SJSA1 (cell line): ENCODE measurements around the gene UBE2F. TPM values are rescaled to one million over a fixed set of nuclear protein-coding genes. Genes with fewer than 3 reads are reported as not detected.
A peak's percentile ranks its signal among the peaks of the same experiment; 100 is the strongest.
"Not testable (repeated sequence)": the region's sequence is repeated elsewhere in the genome, so short reads cannot be mapped to it uniquely, and the experiment has no call there.

Experiments used
- DNase-seq, 2 experiments: peaks; one replicate each; pipeline ENCODE4 v3.0.0-alpha.2; 2015 to 2020; ENCODE audit warnings: low spot score in 2 of 2, low read depth in 1 of 2
- H3K27ac ChIP-seq: fragments of 250-450 bp; sonication (Bioruptor Pico); 2 replicates; pipeline ENCODE4 v1.5.1; 2020; ENCODE audit warnings: mild to moderate bottlenecking, moderate library complexity
- H3K27me3 ChIP-seq: fragments of 250-450 bp; sonication (Bioruptor Pico); replicated peaks from 2 replicates; pipeline ENCODE4 v1.5.1; 2020; ENCODE audit warnings: mild to moderate bottlenecking, moderate library complexity
- H3K36me3 ChIP-seq: fragments of 250-450 bp; sonication (Bioruptor Pico); 2 replicates; pipeline ENCODE4 v1.5.1; 2020; ENCODE audit warnings: mild to moderate bottlenecking
- H3K4me1 ChIP-seq: fragments of 250-450 bp; sonication (Bioruptor Pico); replicated peaks from 2 replicates; pipeline ENCODE4 v1.6.1; 2021; ENCODE audit warnings: mild to moderate bottlenecking
- H3K4me3 ChIP-seq: fragments of 250-450 bp; sonication (Bioruptor Pico); 2 replicates; pipeline ENCODE4 v1.5.1; 2020; ENCODE audit warnings: mild to moderate bottlenecking
- H3K9me3 ChIP-seq: fragments of 250-450 bp; sonication (Bioruptor Pico); replicated peaks from 2 replicates; pipeline ENCODE4 v1.5.1; 2020; ENCODE audit warnings: mild to moderate bottlenecking
- total RNA-seq: library from RNA; depleted of rRNA; stranded (reverse); fragments of >200 nt; shearing (Covaris generic); gene quantifications from 2 replicates; pipeline ENCODE4 v1.2.3, GENCODE V29; 2014

The UBE2F gene
- total RNA-seq, 1 experiment from 2014 or later, result 100 TPM

GRCh38 chr2:238023608-238024007 lies 56.8 kb downstream of the UBE2F start:
- Histone ChIP-seq H3K27me3 (no peaks in the 10 kb centered on the region), H3K36me3 (peaks cover 9% of the 10 kb centered on the region; the same call in 1 of the 2 replicates), H3K4me1 (peaks cover 13% of the 10 kb centered on the region), H3K9me3 (no peaks in the 10 kb centered on the region), H3K27ac (no peak overlapping the region), H3K4me3 (no peak overlapping the region)
- no peak for DNase-seq

DNA sequence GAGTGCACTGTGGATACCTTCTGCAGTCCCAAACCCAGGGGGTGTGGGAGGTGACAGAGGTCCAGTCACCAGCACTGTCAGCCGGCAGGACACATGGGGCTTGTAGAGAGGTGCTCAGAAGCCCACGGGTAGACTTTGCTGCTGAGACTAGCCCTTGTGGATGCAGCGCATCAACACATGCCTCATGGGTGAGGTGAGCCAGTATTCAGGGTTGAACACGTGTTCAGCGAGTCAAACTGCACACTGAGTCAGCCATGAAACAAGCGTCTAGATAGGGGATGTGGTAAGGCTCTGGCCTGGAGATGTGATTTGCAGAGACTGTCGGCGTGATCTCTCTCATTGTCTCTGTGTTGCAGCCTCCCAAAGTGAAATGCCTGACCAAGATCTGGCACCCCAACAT lies 58.2 kb downstream of the UBE2F start:
- no peaks in the 10 kb centered on the region for H3K9me3 ChIP-seq
- H3K4me1 ChIP-seq, result peaks cover 13% of the 10 kb centered on the region
- H3K4me3 ChIP-seq, result no peak overlapping the region
- peaks cover 9% of the 10 kb centered on the region; the same call in 1 of the 2 replicates for H3K36me3 ChIP-seq
- no peak for DNase-seq
- no peak overlapping the region for H3K27ac ChIP-seq
- H3K27me3 ChIP-seq, result no peaks in the 10 kb centered on the region

- Histone ChIP-seq H3K27ac (no peak overlapping the region), H3K27me3 (no peaks in the 10 kb centered on the region), H3K36me3 (peaks cover 17% of the 10 kb centered on the region), H3K9me3 (no peaks in the 10 kb centered on the region), H3K4me1 (peaks cover 13% of the 10 kb centered on the region), H3K4me3 (no peak overlapping the region)
- DNase-seq, result no peak
Observed at GRCh38 chr2:238025741-238026360, 59.0 kb downstream of the UBE2F start.

DNA sequence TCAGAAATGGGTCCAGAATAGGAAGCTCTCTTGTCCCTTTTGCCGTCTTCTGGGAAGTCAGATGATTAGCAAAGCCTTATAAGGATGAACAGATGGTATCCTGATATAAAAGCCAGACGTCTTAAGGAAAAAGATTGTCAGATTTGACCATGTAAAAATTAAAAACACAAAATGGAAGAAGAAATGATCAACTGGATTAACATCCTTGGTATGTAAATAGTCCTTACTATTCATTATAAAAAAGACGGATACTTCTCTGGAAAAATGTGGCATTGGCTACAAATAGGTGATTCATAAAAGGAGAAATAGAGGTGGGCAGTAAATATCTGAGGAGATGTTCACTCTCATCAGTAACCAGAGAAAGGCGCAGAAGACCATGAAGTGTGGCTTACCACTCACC lies 60.2 kb downstream of the UBE2F start:
- no peak overlapping the region for H3K4me3 ChIP-seq
- H3K9me3 ChIP-seq, result no peaks in the 10 kb centered on the region
- no peaks in the 10 kb centered on the region for H3K27me3 ChIP-seq
- no peak overlapping the region for H3K27ac ChIP-seq
- peaks cover 26% of the 10 kb centered on the region for H3K36me3 ChIP-seq
- H3K4me1 ChIP-seq, result peaks cover 13% of the 10 kb centered on the region
- peak in 1 of 2 experiments; percentile 18 for DNase-seq

DNA sequence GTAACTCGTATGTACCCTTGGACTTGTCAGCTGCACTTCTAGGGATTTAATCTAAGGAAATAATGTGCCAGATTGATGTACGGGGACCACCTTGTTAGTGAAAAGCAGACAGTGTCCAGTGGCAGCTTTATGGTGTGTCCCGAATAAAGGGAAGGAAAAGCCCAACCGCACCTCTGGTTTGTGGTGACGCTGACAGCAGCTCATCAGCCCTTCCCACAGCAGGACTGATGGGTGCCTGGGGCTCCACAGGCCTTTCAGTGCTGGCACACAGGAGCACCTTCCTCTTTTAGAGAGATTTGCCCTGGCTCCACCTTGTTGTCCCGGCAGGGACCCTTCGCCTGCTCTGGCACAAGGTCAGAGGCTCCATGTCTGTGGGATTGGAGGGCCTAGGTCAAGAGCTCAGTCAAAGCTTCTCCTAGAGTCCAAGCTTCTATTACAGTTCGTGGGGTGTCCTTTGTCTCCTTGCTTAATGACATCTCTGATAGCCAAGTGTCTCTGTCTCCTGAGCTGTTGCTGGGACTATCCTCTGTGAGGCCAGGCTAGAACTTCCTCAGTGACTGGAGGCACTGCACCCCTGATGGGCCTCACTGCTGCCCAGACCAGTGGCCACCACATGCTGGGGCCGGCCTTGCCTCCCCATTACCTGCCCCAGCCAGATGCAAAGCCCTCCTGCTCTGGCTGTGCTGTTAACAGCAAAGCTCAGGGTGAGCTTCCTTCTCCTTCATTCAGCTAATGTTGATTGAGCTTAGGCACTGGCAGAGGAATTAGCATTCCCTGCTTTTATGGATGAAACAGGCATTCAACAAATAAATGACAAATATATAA lies 61.0 kb downstream of the UBE2F start:
- Histone ChIP-seq H3K9me3 (no peaks in the 10 kb centered on the region), H3K27ac (no peak overlapping the region), H3K4me1 (peaks cover 13% of the 10 kb centered on the region), H3K4me3 (no peak overlapping the region), H3K27me3 (no peaks in the 10 kb centered on the region), H3K36me3 (peaks cover 26% of the 10 kb centered on the region)
- no peak for DNase-seq

GRCh38 chr2:238029853-238030252 lies 63.0 kb downstream of the UBE2F start:
- Histone ChIP-seq H3K27me3 (no peaks in the 10 kb centered on the region), H3K27ac (no peak overlapping the region), H3K36me3 (peaks cover 29% of the 10 kb centered on the region), H3K4me3 (no peak overlapping the region), H3K9me3 (no peaks in the 10 kb centered on the region), H3K4me1 (peaks cover 13% of the 10 kb centered on the region)
- no peak for DNase-seq

DNA sequence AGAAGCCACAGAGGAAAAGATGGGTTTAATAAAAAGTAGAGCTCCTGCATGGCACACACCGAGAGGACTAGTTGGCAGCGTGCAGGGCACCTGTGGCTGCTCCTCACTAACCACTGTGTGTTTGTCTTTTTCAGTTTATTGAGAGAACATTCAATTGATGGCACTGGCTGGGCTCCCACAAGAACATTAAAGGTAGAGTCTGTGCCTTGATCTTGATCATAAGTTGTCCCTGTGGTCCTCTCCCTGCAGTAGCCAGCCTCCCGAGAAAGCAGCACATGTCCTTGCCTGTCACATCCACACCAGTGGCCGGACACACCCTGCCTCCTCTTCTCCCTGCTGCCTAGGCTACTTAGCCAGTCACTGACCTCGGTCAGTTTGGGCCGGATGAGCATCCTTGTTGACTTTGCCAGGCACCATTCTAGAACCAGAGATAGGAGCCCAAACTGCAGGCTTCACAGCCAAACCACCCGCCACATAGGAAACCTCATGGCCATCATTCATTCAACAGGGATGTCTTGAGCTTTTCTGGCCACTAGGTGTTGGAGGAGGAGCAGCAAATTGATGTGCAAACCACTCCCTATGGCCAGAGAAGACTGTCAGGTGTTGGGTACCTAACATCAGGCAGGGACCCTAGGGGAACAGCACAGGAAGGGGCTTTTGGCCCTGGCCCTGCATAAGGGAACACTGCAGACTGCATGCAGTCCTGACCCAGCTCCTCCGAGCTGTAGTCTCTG lies 63.8 kb downstream of the UBE2F start:
- Histone ChIP-seq H3K4me3 (no peak overlapping the region), H3K36me3 (peaks cover 28% of the 10 kb centered on the region), H3K9me3 (no peaks in the 10 kb centered on the region), H3K27ac (no peak overlapping the region), H3K4me1 (peaks cover 13% of the 10 kb centered on the region), H3K27me3 (no peaks in the 10 kb centered on the region)
- no peak for DNase-seq

GRCh38 chr2:238031751-238032150 lies 64.9 kb downstream of the UBE2F start:
- Histone ChIP-seq H3K27ac (no peak overlapping the region), H3K36me3 (peaks cover 30% of the 10 kb centered on the region), H3K27me3 (no peaks in the 10 kb centered on the region), H3K4me1 (peaks cover 9% of the 10 kb centered on the region), H3K9me3 (no peaks in the 10 kb centered on the region), H3K4me3 (no peak overlapping the region)
- no peak for DNase-seq

- H3K36me3 ChIP-seq, result peaks cover 33% of the 10 kb centered on the region
- DNase-seq, result no peak
- no peaks in the 10 kb centered on the region for H3K9me3 ChIP-seq
- no peaks in the 10 kb centered on the region for H3K27me3 ChIP-seq
- no peaks in the 10 kb centered on the region for H3K4me1 ChIP-seq
- no peak overlapping the region for H3K4me3 ChIP-seq
- H3K27ac ChIP-seq, result no peak overlapping the region
Observed at GRCh38 chr2:238032755-238033337, 66.0 kb downstream of the UBE2F start.

DNA sequence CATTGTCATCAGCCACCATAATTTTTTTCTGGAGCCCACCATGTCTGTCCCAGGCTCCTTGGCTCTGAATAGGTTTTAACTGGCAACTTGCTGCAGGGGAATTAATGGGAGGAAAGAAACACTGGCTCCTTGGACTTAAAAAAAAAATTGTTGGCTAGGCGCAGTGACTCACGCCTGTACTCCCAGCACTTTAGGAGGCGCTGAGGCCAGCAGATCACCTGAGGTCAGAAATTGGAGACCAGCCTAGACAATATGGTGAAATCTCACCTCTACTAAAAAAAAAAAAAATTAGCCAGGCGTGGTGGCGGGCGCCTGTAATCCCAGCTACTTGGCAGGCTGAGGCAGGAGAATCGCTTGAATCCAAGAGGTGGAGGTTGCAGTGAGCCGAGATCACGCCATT lies 67.2 kb downstream of the UBE2F start:
- not testable (repeated sequence) for H3K27ac ChIP-seq, H3K27me3 ChIP-seq, DNase-seq, H3K9me3 ChIP-seq, H3K4me3 ChIP-seq, H3K4me1 ChIP-seq
- H3K36me3 ChIP-seq, result peaks cover 42% of the 10 kb centered on the region

GRCh38 chr2:238038203-238038602 lies 71.4 kb downstream of the UBE2F start:
- no peaks in the 10 kb centered on the region for H3K4me1 ChIP-seq
- no peak overlapping the region for H3K27ac ChIP-seq
- H3K4me3 ChIP-seq, result no peak overlapping the region
- peaks cover 25% of the 10 kb centered on the region for H3K36me3 ChIP-seq
- no peaks in the 10 kb centered on the region for H3K9me3 ChIP-seq
- H3K27me3 ChIP-seq, result no peaks in the 10 kb centered on the region
- no peak for DNase-seq

GRCh38 chr2:238039151-238039550 lies 72.3 kb downstream of the UBE2F start:
- Histone ChIP-seq H3K4me1 (no peaks in the 10 kb centered on the region), H3K9me3 (no peaks in the 10 kb centered on the region), H3K27ac (no peak overlapping the region), H3K27me3 (no peaks in the 10 kb centered on the region), H3K36me3 (peaks cover 25% of the 10 kb centered on the region), H3K4me3 (no peak overlapping the region)
- no peak for DNase-seq

GRCh38 chr2:238039985-238040384 lies 73.2 kb downstream of the UBE2F start:
- Histone ChIP-seq H3K36me3 (peaks cover 25% of the 10 kb centered on the region), H3K4me3 (no peak overlapping the region), H3K27me3 (no peaks in the 10 kb centered on the region), H3K9me3 (no peaks in the 10 kb centered on the region), H3K27ac (no peak overlapping the region), H3K4me1 (no peaks in the 10 kb centered on the region)
- DNase-seq, result no peak

DNA sequence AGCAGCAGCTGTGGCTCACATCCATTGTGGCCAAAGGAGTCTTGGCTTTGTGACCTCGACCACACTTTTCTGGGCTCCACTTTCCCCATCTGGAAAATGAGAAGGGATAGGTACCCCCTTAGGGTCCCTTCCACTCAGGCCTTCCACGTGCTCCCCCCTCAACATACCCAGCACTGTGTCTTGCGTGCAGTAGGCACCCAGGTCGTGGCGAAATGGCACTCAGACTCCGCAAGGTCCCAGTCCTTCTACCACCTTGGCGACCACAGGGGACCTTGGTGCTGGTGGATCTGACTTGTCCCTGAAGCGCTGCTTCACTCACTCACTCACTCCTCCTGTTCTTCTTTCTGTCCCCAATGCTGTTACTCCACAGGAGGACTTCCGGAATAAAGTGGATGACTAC lies 74.1 kb downstream of the UBE2F start:
- no peak overlapping the region for H3K27ac ChIP-seq
- DNase-seq, result no peak
- H3K27me3 ChIP-seq, result no peaks in the 10 kb centered on the region
- no peaks in the 10 kb centered on the region for H3K4me1 ChIP-seq
- peaks cover 20% of the 10 kb centered on the region for H3K36me3 ChIP-seq
- no peaks in the 10 kb centered on the region for H3K9me3 ChIP-seq
- no peak overlapping the region for H3K4me3 ChIP-seq
